ENCODE results near the gene SYNE2.
"Not testable (repeated sequence)": the region's sequence is repeated elsewhere in the genome, so short reads cannot be mapped to it uniquely, and the experiment has no call there.

The SYNE2 gene

GRCh38 chr14:64200170-64200569, 347.4 kb downstream of the SYNE2 start:
- peak; percentile 75 for DNase-seq

- DNase-seq, result no peak
These were observed 348.5 kb downstream of the SYNE2 start for GRCh38 chr14:64201296-64201695.

- no peak for DNase-seq
These were observed 349.2 kb downstream of the SYNE2 start for GRCh38 chr14:64201921-64202545.

- no peak for DNase-seq
These were observed 349.9 kb downstream of the SYNE2 start for GRCh38 chr14:64202716-64203115.

DNA sequence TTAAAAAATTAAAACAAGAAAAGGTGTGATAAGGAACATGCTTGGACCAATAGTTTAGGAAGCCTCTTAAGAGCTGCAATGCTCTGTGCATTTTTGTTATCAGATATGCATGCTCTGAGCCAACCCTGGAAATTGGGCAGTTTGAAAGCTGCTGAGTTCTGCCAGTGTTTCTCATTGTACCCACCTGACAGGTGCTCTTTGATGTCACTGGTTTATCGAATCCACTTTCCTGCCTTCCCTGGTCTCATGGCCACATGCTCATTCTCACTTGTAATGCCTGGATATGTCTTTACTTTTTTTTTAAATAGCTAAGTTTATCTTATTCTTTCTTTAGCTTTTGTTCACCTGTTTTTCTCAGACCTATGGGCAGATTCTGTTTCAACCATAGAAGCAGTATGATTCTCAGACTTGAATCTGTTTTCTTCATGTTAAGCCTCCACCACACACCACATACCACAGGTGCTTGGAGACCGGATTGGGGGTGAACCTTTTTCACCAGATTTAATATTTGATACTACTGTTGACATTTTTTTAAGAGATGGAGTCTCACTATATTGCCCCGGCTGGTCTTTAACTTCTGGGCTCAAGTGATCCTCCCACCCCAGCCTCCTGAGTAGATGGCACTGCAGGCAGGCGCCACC, 350.7 kb downstream of the SYNE2 start:
- DNase-seq, result no peak

GRCh38 chr14:64208261-64208660, 355.5 kb downstream of the SYNE2 start:
- no peak for DNase-seq

- DNase-seq, result no peak
These were observed 356.2 kb downstream of the SYNE2 start for GRCh38 chr14:64208981-64209380.

- no peak for DNase-seq
These were observed 356.8 kb downstream of the SYNE2 start for GRCh38 chr14:64209444-64210131.

- DNase-seq, result no peak
These were observed 357.4 kb downstream of the SYNE2 start for GRCh38 chr14:64210216-64210615.

GRCh38 chr14:64210912-64211311, 358.1 kb downstream of the SYNE2 start:
- DNase-seq, result not testable (repeated sequence)

- no peak for DNase-seq
These were observed 359.9 kb downstream of the SYNE2 start for GRCh38 chr14:64212666-64213065.

GRCh38 chr14:64213086-64213485, 360.3 kb downstream of the SYNE2 start:
- DNase-seq, result no peak

- no peak for DNase-seq
These were observed 361.2 kb downstream of the SYNE2 start for GRCh38 chr14:64213853-64214570.

GRCh38 chr14:64215274-64215673, 362.5 kb downstream of the SYNE2 start:
- DNase-seq, result no peak

GRCh38 chr14:64215978-64216377, 363.2 kb downstream of the SYNE2 start:
- DNase-seq, result no peak

DNA sequence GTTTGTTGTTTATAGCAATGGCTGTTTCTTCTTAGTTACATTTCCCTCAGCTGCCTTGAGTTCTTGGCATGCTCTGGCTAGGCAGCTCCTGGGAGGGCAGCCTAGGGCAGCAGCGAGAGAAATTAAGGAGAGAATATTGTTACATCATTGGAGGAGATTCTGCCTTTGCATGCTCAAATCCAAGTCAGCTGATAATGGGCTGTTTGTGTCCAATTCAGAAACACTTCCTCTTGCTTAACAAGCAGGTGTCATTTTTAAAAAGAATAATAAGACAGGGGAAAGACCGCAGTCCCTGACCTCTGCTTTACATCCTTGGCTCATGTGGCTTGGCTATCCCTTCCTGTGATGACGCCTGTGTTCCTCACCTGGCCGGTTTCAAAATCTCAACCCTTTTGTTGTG, 364.5 kb downstream of the SYNE2 start:
- DNase-seq, result no peak

- no peak for DNase-seq
These were observed 365.0 kb downstream of the SYNE2 start for GRCh38 chr14:64217834-64218233.

GRCh38 chr14:64218344-64219240, 365.8 kb downstream of the SYNE2 start:
- DNase-seq, result no peak

DNA sequence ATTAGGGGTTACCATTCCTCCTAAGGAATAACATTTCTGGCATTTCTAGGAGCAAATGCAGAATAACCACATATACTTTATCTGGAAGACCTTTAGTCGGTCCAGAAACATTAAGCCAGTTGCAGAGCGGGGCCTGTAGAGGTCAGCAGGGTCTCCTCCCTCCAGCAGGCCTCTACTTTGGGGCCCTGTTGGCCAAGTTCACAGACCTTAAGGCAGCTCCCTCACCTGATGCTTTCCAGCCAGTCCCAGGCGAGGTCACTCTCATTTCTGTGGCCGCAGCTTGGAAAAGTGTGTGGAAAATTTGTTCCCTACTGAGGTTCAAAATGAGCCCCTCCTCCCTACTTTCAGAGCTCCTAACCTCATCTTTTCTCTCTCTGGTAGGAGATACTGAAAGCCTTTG, 367.3 kb downstream of the SYNE2 start:
- no peak for DNase-seq

GRCh38 chr14:64220466-64220865, 367.7 kb downstream of the SYNE2 start:
- no peak for DNase-seq

- no peak for DNase-seq
These were observed 368.7 kb downstream of the SYNE2 start for GRCh38 chr14:64221391-64222003.

DNA sequence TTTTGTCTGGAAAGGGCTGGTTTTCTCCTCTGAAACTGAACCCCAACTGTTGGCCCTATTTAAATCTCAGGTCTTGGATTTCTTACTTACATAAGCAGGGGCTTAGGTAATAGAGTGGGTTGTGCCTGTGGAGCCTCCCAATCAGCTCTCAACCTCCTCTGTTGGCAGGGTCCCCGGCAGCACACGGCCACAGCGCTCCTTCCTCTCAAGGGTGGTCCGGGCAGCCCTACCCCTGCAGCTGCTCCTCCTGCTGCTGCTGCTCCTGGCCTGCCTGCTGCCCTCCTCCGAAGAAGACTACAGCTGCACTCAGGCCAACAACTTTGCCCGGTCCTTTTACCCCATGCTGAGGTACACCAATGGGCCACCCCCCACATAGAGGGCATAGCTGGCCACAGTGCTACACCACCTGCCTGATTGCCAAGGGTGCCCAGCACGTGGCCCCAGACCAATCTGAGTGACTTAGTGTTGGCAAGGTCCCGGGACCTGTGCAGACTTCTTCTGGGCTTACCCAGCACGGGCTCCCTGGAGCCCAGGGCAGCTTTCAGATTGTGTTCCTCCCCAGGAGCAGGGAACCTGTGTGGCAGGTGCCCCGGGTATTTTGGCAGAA, 372.4 kb downstream of the SYNE2 start:
- no peak for DNase-seq

Data from islet precursor cell (in vitro differentiated cells).